GM19324 (cell line): ENCODE results near the gene PRSS38.

ENCODE experiments used
- ATAC-seq: cut with Tn5 transposase; IDR thresholded peaks from one replicate; pipeline ENCODE4 v1.9.1; 2021; ENCODE audit warnings: mild to moderate bottlenecking, moderate library complexity; ENCODE audit not compliant: unreplicated experiment, low FRiP score

The PRSS38 gene

DNA sequence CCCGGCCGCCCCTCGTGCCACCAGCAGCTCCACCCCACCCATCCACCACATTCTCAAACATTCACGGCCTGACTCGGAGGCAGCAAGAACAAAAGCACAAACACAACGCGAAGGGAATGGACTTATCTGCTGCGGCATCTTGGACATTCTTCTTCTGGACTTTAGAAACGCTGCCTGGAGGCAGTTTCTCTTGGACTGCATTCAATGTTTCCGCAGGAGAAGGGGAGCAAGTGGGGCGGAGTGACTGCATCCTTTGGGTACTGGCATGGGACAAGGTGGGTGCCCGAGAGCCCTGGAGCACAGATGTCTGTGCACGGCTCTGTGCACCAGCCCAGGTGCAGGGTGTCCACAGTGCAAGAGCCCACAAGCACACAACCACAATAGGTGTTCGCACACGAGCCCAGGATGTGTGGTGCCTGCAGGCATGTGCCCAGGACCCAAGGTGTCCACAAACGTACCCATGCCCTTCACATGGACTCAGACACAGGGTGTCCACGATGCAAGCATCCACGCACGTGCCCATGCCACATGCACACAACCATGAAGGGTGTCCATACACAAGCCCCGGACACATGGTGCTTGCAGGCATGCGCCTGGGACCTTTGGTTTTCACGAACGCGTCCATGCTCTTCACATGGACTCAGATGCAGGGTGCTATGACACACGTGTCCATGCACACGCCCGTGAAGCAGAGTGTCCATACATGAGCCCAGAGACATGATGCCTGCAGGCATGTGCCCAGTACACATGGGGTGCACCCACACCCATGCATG lies 78.7 kb downstream of the PRSS38 start:
- no peak for ATAC-seq

DNA sequence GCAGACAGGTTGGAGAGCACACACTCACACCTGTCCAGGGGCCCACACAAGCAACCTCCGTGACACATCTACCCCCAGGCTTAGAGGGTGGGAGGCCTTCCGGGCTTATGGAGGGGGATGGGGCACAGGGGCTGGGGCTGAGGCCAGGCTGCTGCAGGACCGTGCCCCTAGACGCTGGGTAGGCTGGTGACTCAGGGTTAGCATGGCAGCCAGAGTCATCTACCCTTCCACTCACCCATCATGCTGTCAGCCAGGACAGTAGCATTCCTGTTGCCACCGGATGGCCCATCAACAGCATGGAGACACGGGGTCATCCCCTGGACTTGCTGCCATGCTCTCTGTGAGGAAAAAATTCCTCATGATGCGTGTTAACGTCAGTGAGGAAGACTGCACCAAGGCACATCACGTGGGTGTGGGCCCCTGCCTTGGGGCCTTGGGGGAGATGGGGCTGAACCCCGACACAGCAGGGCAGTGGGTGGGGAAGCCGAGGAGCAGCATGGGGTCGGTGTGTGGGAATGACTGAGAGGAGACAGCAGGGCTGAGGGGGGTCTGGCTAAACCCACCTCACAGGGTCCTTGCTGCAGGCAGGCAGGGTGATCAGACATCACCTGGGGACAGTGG lies 79.5 kb downstream of the PRSS38 start:
- no peak for ATAC-seq
